Heart left ventricle (tissue), 13 donors: ENCODE results near the gene IAH1.

Experiments
- POLR2A ChIP-seq, 2 donors: fragments of 450-650 bp; IDR thresholded peaks; one replicate each; pipeline ENCODE4 v1.6.1; 2017; ENCODE audit warnings: antibody characterized with exemption in 2 of 2, mild to moderate bottlenecking in 2 of 2, moderate library complexity in 2 of 2
- TF ChIP-seq, protein P1 (sequence below), 12 donors: fragments of 200-600 bp; sonication (generic) in 4 of 12; IDR thresholded peaks; one replicate each; pipeline versions ENCODE4 v1.5.0 to v1.8.0; 2018 to 2022; ENCODE audit warnings: antibody characterized with exemption in 12 of 12, mild to moderate bottlenecking in 5 of 12
- donor health status: ischemic (EF 13 %, LVEDD 7.1; RV severe dilation, severe dysfunction).
- donor health status: DM: no; HTN: yes; CAD: no.
- donor health status: DM: no; HTN: no; CAD: no.
- donor health status: ischemic (EF 25% LVEDD 6.9; RV normal size, moderate dysfunction).
- donor health status: ischemic (EF 25% LVEDD 5.7; RV mildly dilated, moderate dysfunction).
- donor health status: ischemic (EF 35%, LVEDD 5.7; RV mildly dilated, moderate dysfunction).
- donor health status: nonischemic (EF 11% LVEDD 7.7; RV severe dilation, severe dysfunction).
- donor health status: DM: yes; HTN: yes; CAD: no.
- donor health status: PGD.
- donor health status: ischemic (EF 29% LVEDD 5.4; RV normal size, mild dysfunction).
- donor health status: nonischemic (EF 23%, LVEDD 6.1; RV moderate dilation, normal function).

DNA sequence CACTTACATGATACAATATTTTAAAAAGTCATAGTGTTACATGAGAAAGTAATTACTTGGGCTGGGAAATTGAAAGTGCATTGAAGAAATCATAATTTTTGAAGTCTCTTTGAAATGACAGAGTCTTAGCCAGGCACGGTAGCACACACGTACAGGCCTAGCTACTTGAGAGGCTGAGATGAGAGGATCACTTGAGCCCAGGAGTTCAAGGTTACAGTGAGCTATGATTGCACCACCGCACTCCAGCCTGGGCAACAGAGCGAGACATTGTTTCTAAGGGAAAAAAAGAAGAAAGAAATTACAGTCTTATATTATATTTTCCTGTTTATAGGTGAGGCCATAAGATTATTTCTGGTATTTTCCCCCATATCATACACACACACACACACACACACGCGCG is 9.2 kb upstream of the IAH1 start:
- TF ChIP-seq, protein P1, sequence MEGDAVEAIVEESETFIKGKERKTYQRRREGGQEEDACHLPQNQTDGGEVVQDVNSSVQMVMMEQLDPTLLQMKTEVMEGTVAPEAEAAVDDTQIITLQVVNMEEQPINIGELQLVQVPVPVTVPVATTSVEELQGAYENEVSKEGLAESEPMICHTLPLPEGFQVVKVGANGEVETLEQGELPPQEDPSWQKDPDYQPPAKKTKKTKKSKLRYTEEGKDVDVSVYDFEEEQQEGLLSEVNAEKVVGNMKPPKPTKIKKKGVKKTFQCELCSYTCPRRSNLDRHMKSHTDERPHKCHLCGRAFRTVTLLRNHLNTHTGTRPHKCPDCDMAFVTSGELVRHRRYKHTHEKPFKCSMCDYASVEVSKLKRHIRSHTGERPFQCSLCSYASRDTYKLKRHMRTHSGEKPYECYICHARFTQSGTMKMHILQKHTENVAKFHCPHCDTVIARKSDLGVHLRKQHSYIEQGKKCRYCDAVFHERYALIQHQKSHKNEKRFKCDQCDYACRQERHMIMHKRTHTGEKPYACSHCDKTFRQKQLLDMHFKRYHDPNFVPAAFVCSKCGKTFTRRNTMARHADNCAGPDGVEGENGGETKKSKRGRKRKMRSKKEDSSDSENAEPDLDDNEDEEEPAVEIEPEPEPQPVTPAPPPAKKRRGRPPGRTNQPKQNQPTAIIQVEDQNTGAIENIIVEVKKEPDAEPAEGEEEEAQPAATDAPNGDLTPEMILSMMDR (IDR thresholded peaks at IDR 0.05), result no peak
- no peak for TF ChIP-seq POLR2A (IDR thresholded peaks at IDR 0.05)
